Epithelial cell of esophagus (primary cell): ENCODE results near the gene GRIN1.

Source experiments
- DNase-seq: peaks from one replicate; pipeline ENCODE4 v3.0.0; 2010; ENCODE audit warnings: low read depth
- H3K4me3 ChIP-seq: 2 replicates; pipeline ENCODE4 v1.5.1; 2011; ENCODE audit warnings: mild to moderate bottlenecking, low read length, control low read depth
- TF ChIP-seq, protein P1 (sequence below): IDR thresholded peaks from 2 replicates; pipeline ENCODE4 v1.5.1; 2011; ENCODE audit warnings: low read depth, mild to moderate bottlenecking, low read length, control low read depth, inconsistent platforms; ENCODE audit not compliant: insufficient read depth; ENCODE audit errors: missing control alignments

Gene GRIN1

DNA sequence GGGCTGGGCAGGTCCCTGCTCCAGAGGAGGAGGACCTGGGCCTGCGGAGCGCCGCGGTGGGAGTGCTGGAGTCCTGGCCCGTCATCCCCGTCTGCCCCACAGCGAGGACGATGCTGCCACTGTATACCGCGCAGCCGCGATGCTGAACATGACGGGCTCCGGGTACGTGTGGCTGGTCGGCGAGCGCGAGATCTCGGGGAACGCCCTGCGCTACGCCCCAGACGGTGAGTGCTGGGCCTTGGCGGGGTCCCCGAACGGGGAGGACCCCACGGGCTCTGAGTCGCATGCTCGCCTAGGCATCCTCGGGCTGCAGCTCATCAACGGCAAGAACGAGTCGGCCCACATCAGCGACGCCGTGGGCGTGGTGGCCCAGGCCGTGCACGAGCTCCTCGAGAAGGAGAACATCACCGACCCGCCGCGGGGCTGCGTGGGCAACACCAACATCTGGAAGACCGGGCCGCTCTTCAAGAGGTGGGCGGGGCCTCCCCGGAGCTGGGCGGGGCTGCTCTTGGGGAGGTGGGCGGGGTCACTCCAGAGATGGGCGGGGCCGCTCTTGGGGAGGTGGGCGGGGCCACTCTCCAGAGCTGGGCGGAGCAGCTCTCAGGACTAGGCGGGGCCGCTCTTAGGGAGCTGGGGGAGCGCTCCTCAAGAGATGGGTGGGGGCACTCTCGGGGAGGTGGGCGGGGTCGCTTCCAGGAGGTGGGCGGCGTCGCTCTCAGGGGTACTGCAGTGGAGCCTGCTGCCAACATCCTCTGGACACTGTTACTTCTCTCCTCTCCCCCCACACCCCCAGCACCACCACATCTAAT lies 17.8 kb downstream of the GRIN1 start:
- peak; percentile 63 for DNase-seq
- peak overlapping the region; percentile 15 for H3K4me3 ChIP-seq
- TF ChIP-seq, protein P1, sequence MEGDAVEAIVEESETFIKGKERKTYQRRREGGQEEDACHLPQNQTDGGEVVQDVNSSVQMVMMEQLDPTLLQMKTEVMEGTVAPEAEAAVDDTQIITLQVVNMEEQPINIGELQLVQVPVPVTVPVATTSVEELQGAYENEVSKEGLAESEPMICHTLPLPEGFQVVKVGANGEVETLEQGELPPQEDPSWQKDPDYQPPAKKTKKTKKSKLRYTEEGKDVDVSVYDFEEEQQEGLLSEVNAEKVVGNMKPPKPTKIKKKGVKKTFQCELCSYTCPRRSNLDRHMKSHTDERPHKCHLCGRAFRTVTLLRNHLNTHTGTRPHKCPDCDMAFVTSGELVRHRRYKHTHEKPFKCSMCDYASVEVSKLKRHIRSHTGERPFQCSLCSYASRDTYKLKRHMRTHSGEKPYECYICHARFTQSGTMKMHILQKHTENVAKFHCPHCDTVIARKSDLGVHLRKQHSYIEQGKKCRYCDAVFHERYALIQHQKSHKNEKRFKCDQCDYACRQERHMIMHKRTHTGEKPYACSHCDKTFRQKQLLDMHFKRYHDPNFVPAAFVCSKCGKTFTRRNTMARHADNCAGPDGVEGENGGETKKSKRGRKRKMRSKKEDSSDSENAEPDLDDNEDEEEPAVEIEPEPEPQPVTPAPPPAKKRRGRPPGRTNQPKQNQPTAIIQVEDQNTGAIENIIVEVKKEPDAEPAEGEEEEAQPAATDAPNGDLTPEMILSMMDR, result no peak

DNA sequence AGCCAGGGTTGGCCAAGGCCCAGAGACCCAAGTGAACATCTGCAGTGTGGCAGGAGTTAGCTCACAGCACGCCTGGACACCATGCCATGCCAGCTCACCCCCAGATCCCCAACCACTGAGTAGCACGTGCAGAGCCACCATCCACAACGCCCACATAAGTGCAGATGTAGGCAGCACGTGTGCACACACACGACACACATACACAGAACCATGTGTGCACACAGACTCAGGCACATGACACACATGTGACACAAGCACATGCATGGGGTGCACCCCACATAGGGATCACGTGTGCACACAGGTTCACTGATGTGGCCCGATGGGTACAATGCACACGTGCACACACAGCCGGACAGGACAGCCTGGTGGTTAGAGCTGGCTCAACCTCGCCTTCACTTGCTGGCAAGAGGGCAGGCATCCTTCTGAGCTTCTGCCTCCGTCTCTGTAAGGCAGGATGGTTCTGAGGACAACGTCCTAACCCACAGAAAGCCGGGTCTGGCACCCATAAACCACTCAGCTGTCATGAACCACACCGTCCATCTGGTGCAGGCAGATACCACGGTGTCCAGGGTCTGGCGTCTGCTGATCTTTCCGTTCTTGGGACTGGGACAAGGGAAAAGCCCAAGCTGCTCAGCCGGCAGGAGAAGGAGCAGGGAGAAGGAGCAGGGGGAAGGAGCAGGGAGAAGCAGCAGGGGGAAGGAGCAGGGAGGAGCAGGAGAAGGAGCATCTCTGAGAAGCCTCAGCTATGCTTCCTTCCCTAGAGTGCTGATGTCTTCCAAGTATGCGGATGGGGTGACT lies 18.9 kb downstream of the GRIN1 start:
- no peak for DNase-seq
- TF ChIP-seq, protein P1, result no peak
- no peak overlapping the region for H3K4me3 ChIP-seq

DNA sequence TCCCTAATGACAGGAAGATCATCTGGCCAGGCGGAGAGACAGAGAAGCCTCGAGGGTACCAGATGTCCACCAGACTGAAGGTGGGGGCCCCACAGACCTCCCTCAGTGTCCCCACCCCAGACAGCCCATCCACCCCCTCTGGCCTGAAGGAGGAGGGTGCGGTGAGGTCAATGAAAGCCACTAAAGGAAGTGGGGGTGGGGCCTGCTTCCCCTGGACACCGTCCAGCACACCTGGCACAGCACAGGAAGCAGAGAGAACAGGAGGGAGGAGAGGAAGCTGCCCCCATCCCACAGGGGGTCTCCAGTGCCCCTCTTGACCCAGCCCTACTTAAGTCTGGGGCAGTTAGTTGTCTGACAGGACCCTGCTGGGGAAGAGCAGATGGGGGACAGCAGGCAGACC lies 19.7 kb downstream of the GRIN1 start:
- TF ChIP-seq, protein P1, result no peak
- no peak overlapping the region for H3K4me3 ChIP-seq

DNA sequence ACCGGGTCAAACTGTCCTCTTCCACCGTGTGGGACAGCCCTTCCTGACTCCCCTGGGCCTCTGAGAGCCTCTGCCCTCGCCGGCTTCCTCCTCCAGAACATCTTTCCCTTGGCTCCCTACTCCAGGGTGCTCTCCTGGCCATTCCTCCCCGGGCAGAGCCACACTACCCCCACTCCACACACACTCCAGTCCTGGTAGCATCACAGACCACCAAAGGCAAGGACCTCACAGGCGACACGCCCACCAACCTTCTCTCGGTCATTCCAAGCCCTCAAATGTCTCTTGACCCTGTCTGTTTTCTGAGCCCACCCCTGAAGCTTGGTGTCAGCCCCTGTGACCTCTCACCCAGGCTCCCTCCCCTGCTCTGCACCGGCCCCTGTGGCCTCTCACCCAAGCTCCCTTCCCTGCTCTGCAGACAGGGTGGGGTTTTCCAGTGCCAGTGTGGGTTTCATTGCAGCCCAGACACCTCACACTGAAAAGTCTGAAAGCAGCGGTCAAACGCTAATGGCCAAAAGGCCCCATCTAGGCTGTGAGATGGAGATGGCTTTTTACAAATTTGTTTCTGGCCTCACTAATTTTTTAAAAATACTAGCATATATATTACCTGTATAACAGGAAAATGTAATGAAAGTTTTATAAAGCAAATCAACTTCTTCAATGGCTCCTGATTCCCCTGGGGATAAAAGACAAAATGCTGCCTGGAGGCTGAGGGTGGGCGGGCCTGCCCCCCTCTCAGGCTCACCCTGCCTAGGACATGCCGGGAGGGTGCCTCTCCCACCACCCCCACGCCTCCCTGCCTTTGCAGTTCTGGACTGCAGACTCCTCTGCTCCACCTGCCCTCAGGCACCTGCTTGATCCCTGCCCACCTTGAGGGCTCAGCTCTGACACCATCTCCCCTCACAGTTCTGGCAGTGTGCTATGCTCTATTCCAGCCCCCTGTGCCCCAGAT lies 20.4 kb downstream of the GRIN1 start:
- TF ChIP-seq, protein P1, result no peak
- H3K4me3 ChIP-seq, result no peak overlapping the region
- no peak for DNase-seq

More for the DNA sequence above, 19.7 kb downstream of the GRIN1 start:
- no peak for DNase-seq

DNA sequence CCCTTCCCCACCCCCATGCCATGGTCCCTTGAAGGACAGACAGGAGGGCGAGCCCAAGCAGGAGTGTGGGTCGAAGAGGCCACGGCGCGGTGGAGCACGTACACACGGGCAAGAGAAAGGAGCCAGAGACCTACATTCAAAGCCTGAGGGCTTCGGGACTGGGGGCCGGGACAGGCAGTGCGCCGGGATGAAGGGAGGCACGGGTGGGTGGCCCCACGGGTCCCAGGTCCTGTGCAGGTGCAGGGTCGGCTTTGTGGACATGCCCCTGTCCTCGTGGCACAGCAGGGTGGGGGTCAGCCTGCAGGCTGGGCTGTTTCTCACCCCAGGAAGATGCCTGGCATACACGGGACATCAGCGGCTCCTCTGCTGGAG lies 21.1 kb downstream of the GRIN1 start:
- H3K4me3 ChIP-seq, result no peak overlapping the region
- no peak for DNase-seq
- TF ChIP-seq, protein P1, result no peak

DNA sequence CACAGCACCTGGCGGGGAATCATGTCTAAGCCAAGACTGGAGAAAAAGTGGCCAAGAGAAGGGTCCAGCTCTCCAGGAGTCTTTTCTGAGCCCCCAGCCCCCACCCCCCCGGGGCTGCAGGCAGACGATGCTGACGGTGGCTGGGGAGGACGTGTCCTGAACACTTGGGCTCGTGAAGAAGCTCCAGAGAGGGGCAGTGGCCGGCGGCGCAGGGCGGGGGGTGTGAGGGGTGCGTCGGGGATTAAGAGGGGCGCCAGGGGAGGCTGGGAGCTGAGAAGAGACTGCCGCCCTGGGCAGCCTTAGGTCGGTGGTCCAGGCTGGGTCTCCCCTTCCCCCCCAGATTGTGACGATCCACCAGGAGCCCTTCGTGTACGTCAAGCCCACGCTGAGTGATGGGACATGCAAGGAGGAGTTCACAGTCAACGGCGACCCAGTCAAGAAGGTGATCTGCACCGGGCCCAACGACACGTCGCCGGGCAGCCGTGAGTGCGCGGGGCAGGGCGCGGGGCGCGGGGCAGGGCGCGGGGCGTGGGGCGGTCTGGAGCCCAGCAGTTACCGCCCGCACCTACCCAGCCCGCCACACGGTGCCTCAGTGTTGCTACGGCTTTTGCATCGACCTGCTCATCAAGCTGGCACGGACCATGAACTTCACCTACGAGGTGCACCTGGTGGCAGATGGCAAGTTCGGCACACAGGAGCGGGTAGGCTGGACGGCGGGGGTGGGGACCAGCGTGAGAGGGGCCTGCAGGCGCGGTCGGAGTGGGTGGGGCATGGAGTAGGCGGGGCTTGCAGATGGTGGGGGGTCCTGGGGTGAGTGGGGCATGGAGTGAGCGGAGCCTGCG lies 22.0 kb downstream of the GRIN1 start:
- H3K4me3 ChIP-seq, result no peak overlapping the region
- no peak for DNase-seq
- TF ChIP-seq, protein P1, result no peak
